Pulmonary artery endothelial cell (primary cell): ENCODE results near the gene LTBP4. TPM values are rescaled to one million over a fixed set of nuclear protein-coding genes. Genes with fewer than 3 reads are reported as not detected.
"Not testable (repeated sequence)": the region's sequence is repeated elsewhere in the genome, so short reads cannot be mapped to it uniquely, and the experiment has no call there.

Experiments
- DNase-seq: peaks from one replicate; pipeline ENCODE4 v3.0.0-alpha.2; 2011; ENCODE audit warnings: low read depth, low spot score
- total RNA-seq: library from RNA; depleted of rRNA; stranded (reverse); fragments of >200 nt; gene quantifications from 2 replicates; pipeline ENCODE4 v1.2.3, GENCODE V29; 2014

The LTBP4 gene
- total RNA-seq, 1 donor from 2014 or later, result 14.4 TPM

DNA sequence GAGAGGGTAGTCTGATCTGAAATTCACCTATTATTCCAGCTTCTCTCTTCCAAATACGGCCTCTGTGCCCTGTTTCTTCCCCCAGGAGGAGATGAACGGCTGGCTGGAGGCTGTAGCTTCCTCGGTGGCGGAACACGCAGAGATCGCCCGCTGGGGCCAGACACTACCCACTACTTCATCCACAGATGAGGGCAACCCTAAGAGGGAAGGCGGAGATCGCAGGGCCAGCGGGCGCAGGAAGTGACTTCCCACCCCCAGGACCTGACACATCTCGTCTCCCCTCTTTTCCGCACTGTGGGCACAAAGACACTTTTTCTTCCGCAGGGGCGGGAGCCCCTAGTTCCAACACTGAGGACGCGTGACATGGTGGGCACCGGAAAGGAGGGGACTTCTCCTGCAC, 25.8 kb upstream of the LTBP4 start:
- no peak for DNase-seq

DNA sequence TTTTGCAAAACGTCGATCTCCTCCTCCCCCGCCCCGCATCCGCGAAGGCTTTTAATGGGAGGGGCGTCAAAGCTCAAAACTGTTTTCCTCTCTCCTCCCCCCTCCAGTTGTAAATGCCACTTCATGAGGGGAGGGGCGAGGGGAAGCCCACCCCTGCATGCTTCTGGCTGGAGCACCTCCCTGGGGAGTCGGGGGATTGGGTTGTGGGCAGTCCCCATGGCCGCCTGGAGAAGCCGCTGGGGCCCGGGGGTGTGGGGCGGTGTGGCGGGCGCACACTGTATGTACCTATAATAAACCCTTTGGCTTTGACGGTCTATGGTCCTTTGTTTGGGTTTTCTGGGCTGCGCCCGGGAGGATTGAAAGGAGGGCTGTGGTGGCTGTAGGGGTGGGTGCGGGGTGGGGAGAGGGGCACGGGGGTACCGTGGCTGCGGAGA, 25.0 kb upstream of the LTBP4 start:
- DNase-seq, result no peak

DNA sequence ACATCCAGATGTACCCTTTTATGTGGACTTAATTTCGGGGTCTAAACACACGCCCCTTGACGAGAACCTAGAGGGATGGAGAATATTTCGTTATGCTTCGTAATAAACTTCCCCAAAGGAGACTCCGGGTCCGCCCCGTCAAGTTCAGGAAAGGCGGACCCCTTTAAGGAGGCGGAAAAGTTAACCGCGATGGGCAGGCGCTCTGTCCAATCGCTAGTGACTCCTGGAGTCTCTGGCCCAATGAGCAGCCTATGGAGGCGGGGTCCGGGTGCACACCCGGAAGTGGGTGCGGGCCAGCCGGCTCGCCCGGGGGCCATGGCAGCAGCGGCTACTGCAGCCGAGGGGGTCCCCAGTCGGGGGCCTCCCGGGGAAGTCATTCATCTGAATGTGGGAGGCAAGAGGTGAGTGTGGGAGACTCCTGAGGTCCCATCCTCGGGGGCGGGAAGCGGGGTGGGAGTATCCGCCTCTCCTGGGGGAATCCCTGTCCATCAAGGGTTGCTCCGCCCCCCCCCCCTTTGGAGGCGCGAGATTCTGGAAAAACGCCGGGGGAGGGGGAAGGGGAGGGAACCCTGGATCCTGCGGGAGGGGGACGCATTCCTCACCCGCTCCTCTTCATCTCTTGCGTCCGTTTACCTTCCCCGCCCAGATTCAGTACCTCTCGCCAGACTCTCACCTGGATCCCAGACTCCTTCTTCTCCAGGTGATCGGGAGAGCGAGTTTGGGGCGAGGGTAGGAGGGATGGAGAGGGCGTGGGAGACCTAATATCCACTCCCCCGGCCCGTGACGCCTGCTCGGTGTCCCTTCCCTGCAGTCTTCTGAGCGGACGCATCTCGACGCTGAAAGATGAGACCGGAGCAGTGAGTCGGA, 24.4 kb upstream of the LTBP4 start, which contains the start of gene SHKBP1:
Gene SHKBP1, plus strand, starts transcription at position 289 of the 867 bp plus-strand sequence. Its CDS starts 27 bp downstream, at position 316.
- peak; percentile 79 for DNase-seq

DNA sequence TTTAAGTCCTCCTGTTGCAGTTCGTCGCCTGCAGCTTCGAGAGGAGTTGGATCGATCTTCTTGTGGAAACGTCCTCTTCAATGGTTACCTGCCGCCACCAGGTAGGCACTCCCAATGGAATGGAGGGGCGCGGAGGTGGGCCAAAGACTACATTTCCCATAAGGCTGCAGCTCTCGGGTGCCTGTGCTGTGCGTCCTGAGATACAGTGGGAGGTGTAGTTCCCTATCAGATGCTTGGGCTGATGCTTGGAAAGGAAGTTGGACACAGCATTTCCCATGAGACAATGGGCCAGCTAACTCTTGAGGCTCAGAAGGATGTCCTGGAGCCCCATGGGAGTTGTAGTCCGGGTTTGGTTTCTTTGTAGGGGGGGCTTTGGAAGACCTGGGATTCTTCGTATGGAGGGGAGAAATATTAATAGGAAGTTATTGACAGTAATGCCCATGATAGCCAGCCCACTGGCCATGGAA, 22.7 kb upstream of the LTBP4 start:
- DNase-seq, result no peak

DNA sequence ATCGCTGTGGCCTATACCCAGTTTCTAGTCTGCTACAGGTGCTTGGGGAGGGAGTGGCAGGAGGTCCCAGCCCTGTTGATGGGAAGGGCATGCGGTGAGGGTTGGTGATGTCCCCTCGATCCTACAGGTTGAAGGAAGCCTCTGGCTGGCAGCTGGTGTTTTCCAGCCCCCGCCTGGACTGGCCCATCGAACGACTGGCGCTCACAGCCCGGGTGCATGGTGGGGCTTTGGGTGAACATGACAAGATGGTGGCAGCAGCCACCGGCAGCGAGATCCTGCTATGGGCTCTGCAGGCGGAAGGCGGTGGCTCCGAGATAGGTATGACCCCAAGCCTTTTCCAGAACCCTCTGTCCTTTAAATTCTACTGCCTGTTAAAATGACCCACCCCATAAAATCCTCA, 20.6 kb upstream of the LTBP4 start:
- no peak for DNase-seq

DNA sequence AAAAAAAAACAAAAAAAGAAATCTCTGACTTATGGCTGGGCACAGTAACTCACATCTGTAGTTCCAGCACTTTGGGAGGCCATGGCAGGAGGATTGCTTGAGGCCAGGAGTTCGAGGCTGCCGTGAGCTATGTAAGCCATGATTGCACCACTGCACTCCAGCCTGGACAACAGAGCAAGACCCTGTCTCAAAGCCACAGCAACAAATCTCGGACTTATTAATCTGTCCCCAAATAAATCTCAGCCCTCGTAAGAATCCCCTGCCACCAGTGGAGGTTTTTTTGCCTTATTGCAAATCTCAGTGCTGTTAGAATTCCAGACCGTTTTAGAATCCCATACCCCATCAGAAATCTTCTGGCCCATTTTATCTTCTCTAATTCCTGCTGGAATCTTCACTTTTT, 19.6 kb upstream of the LTBP4 start:
- DNase-seq, result no peak

DNA sequence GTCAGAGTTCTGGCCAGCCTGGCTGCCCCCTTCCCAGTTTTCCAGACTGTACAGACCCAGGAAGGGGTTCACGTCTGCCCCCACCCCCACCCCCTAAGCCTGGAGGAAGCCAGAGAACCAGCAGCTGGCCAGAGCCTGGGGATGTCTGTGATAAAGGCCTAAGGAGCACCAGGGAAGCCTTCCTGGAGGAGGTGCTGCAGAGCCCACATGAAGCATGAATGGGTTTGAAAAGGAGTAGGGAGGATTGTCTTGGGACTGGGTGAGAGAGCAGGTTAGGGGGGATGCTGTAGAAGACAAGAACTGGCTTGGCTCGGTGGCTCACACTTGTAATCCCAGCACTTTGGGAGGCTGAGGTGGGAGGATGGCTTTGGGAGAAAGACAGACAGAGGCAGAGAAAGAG, 18.7 kb upstream of the LTBP4 start:
- no peak for DNase-seq

DNA sequence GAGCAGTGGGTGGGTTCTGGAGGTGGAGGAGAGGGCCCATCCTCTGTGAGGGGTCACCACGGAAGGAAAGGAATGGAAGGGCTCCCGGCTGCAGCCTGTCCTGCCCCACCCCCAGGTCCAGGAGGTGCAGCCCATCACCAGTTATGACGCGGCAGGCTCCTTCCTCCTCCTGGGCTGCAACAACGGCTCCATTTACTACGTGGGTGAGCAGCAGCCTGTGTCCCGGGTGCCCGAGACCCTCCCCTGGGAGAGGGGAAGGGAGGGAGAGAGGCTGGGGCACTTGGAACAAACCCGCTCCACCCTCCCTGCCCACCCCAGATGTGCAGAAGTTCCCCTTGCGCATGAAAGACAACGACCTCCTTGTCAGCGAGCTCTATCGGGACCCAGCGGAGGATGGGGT, 17.9 kb upstream of the LTBP4 start:
- DNase-seq, result no peak

DNA sequence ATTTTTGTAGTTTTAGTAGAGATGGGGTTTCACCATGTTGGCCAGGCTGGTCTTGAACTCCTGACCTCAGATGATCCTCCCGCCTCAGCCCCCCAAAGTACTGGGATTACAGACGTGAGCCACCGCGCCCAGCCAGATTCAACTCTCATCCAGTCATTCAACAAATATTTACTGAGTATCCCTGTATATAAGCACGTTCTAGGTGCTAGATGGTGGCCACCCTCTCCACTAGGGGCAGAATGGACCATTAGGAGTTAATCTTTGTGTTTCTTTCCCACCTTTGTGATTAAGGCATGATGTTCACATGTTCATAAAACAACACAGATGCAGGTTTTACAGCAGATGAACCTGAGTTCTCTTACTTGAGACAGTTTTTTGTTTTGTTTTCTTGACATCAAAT, 17.2 kb upstream of the LTBP4 start:
- DNase-seq, result no peak

DNA sequence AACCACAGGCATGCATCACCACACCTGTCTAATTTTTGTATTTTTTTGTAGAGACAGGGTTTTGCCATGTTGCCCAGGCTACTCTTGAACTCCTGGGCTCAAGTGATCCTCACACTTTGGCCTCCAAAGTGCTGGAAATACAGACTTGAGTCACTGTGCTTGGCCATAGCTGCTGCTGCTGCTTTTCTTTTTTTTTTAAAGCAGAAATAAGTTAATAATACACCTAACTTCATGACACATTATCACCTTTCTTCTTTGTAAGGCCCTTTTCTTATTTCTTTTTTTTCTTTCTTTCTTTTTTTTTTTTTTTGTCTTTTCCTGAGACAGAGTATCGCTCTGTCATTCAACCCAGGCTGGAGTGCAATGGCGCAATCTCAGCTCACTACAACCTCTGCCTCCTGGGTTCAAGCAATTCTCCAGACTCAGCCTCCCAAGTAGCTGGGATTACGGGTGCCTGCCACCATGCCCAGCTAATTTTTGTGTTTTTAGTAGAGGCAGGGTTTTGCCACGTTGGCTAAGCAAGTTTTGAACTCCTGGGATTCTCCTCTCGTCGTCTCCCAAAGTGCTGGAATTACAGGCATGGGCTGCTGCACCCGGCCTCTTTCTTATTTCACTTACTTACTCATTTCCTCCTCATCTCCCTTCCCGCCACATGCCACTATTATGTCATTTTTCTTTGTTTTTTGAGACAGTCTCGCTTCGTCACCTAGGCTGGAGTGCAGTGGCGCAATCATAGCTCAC, 15.8 kb upstream of the LTBP4 start:
- no peak for DNase-seq

DNA sequence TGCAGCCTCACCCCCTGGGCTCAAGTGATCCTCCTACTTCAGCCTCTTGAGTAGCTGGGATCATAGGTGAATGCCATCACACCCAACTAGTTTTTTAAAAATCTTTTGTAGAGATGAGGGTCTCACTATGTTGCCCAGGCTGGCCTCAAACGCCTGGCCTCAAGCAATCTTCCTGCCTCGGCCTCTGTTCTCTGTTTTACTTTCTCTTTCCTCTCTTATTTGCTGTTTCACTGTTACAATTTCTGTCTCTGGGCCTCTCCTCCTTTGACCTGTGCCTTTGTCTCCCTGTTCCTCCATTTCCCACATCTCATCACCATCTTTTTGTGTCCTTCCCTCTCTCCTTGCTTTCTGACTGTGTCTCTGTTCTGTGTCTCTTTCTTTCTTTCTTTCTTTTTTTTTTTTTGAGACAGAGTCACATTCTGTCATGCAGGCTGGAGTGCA, 15.2 kb upstream of the LTBP4 start:
- DNase-seq, result no peak

DNA sequence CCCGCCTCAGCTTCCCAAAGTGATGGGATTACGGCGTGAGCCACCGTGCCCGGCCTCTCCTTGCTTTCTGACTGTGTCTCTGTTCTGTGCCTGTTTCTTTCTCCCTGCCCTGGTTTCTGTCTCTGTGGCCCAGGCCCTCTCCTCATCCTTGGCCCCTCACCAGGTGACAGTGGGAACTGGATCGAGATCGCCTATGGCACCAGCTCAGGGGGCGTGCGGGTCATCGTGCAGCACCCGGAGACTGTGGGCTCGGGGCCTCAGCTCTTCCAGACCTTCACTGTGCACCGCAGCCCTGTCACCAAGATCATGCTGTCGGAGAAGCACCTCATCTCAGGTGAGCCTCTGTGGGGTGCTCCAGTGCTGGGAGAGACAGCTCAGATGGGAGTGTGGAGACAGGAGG, 14.6 kb upstream of the LTBP4 start:
- DNase-seq, result no peak

DNA sequence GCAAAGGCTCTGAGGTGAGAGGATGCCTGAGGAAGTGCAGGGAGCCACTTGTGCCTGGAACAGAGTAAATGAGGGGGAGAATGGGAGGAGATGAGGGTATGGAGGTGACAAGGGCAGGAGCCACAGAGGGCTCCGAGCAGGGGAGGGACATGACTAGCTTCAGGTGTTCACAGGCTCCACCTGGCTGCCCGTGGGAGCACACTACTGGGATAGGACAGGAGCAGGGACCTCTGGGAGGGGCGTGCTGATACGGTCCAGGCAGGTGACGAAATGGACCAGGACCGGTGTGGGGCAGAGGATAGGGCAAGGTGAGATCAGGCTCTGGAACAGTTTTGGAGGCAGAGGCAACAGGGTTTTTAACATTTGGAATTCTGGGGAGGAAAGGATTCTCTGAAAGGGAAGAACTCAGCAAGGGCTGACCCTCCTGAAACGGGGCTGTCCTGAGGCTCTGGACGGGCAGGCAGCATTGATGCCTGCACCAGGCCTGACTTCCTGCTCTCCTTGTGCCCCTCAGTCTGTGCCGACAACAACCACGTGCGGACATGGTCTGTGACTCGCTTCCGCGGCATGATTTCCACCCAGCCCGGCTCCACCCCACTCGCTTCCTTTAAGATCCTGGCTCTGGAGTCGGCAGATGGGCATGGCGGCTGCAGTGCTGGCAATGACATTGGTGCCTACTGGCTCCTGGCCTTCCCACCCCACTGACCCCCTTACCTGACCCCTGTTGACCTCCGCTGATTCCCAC, 12.9 kb upstream of the LTBP4 start:
- DNase-seq, result no peak

DNA sequence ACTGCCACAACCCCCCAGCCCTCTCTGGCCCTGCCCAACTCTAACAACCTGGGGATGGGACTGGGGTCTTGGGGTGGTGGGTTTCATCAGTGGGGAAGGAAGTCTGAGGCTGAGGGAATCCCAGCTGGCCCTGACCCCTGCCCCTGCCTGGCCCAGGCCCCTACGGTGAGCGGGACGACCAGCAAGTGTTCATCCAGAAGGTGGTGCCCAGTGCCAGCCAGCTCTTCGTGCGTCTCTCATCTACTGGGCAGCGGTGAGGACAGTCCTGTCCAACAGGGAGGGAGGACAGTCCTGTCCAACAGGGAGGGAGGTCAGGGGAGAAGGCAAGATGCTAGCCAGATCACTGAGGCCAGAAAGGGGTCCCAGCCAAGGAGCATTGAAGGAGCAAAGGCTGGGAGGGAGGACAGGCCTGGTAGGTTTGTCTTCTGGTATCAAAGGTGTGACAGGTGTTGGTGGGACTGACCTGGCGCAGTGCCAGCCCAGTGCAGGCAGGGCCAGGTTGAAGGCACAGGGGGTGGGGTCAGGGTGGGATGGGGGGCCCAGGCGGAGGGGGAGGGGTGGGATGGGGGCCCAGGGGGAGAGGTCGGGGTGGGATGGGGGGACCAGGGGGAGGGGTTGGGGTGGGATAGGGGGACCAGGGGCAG, 12.1 kb upstream of the LTBP4 start:
- no peak for DNase-seq

DNA sequence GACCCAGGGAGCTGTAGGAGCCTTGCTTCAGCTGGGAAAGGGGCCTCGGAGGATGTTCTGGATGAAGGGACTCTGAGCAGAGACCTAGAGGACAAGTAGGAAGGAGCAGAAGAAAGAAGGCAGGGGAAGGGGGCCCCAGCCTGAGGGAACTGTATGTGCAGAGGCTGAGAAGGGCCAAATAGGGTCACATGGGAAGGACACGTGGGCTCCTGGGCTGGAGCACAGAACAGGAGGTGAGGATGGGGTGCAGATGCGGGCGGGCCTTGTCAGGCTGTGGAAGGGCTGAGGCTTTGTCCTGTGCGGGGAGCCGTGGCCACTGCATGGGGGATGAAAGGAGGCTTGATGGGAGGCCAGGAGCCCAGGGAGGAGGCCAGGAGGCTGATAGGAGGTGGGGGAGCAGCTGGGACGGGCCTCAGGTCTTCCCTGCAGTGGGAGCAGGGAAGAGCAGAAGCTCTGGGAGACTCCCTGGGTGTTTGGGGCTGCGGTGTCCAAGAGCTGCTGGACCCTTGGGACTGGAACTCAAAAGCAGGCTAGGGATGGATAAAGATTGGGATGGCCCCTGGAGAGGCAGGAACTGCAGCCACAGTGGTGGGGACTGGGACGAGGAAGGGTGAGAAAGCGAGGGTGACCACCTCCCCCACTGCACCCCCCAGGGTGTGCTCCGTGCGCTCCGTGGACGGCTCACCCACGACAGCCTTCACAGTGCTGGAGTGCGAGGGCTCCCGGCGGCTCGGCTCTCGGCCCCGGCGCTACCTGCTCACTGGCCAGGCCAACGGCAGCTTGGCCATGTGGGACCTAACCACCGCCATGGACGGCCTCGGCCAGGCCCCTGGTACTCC, 11.4 kb upstream of the LTBP4 start:
- no peak for DNase-seq

DNA sequence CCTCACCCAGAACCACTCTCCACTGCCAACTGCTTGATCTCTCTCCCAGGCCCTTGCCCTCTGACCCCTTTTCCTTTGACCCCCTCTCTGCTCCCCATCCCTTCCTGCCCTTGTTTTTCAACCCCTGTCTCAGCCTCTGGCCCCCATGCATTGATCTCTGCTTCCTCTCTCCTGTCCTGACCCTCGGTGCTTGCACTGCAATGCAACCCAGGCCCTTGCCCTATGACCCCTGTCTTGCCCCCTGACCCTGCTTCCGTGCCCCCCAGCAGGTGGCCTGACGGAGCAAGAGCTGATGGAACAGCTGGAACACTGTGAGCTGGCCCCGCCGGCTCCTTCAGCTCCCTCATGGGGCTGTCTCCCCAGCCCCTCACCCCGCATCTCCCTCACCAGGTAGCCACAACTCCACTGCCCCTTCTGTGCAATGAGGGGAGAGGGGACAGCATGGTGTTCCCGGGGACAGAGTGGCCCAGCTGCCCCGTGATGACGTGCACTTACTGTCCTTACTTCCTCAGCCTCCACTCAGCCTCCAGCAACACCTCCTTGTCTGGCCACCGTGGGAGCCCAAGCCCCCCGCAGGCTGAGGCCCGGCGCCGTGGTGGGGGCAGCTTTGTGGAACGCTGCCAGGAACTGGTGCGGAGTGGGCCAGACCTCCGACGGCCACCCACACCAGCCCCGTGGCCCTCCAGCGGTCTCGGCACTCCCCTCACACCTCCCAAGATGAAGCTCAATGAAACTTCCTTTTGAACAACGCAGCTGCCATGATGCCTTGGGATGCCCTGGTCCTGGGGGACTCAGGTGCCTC, 10.5 kb upstream of the LTBP4 start:
- DNase-seq, result no peak

DNA sequence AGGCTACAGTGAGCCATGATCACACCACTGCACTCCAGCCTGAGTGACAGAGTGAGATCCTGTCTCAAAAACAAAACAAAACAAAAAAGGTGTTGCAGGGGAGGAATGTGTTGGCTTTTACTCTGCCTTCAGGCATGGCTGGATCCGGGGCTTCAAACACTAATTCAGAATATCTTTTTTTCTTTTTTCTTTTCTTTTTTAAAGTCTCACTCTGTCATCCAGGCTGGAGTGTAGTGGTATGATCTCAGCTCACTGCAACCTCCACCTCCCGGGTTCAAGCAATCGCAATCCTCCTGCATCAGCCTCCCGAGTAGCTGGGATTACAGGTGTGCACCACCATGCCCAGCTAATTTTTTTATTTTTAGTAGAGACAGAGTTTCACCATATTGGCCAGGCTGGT, 9.4 kb upstream of the LTBP4 start:
- not testable (repeated sequence) for DNase-seq

DNA sequence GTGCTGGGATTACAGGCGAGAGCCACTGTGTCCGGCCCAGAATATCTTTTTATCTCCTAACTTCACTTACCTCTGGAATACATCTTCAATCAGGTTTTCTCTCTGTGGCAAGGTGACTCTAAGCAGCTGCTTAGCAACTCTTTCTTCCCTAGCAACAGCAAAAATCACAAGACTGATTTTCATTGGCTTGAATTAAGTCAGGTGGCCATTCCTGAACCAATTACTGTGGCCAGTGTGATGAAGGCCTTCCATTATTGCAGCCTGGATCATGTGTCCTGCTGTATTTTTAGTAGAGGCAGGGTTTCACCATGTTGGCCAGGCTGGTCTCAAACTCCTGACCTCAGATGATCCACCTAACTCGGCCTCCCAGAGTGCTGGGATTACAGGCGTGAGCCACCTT, 9.0 kb upstream of the LTBP4 start:
- DNase-seq, result no peak

DNA sequence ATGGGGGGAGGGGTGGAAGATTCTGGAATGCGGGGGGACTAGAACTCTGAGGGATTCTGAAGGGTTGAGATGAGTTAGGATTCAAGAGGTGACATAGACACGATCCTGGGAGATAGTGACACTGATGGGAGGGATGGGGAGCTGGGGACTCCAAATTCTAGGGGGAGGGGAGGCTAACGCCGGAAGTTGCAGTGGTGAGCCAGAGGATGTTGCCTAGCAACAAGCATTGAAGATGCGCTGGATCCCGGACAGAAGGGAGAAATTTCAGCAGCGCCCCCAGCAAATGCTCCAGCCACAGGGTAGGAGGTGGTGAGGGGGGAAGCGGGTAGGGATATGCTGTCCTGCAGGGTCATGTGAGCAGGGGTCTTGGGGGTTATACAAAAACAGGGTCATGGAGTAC, 6.9 kb upstream of the LTBP4 start:
- DNase-seq, result no peak
